Gastroesophageal sphincter (tissue), 4 donors: ENCODE results near the gene TBC1D14. TPM values are rescaled to one million over a fixed set of nuclear protein-coding genes. Genes with fewer than 3 reads are reported as not detected.
A peak's percentile ranks its signal among the peaks of the same experiment; 100 is the strongest.

ENCODE experiments used
- ATAC-seq: fragments of 150-250 bp; one replicate; pipeline ENCODE4 v1.9.1; 2016; ENCODE audit warnings: mild to moderate bottlenecking, moderate library complexity
- H3K27ac ChIP-seq, 4 donors: fragments of 200-600 bp; sonication (generic) in 3 of 4; 1 replicate in 3 of 4; 2 replicates in 1 of 4; pipeline ENCODE4 v1.5.1; 2016 to 2019
- H3K27me3 ChIP-seq: fragments of 200-600 bp; sonication (generic); one replicate; pipeline ENCODE4 v1.5.1; 2019
- H3K36me3 ChIP-seq, 2 donors: fragments of 200-600 bp; sonication (generic); one replicate each; pipeline ENCODE4 v1.5.1; 2019; ENCODE audit warnings: control low read depth in 1 of 2
- H3K4me1 ChIP-seq, 3 donors: fragments of 200-600 bp; sonication (generic); 1 replicate in 2 of 3; 2 replicates in 1 of 3; pipeline ENCODE4 v1.5.1; 2016 to 2019; ENCODE audit warnings: control low read depth in 2 of 3
- H3K4me3 ChIP-seq, 2 donors: fragments of 200-600 bp; sonication (generic); one replicate each; pipeline ENCODE4 v1.5.1; 2019; ENCODE audit warnings: mild to moderate bottlenecking in 1 of 2, moderate library complexity in 1 of 2
- H3K9me3 ChIP-seq, 3 donors: fragments of 200-600 bp; sonication (generic); one replicate each; pipeline ENCODE4 v1.5.1; 2017 to 2019; ENCODE audit warnings: control low read depth in 2 of 3
- EP300 ChIP-seq: sonication (generic); formaldehyde crosslinking; IDR thresholded peaks from one replicate; pipeline ENCODE4 v1.6.1; 2017; ENCODE audit warnings: antibody characterized with exemption, mild to moderate bottlenecking
- POLR2A ChIP-seq, 2 donors: fragments of 450-650 bp; IDR thresholded peaks; one replicate each; pipeline ENCODE4 v1.6.1; 2017; ENCODE audit warnings: antibody characterized with exemption in 2 of 2, mild to moderate bottlenecking in 2 of 2, moderate library complexity in 1 of 2
- POLR2AphosphoS5 ChIP-seq: sonication (generic); formaldehyde crosslinking; IDR thresholded peaks from one replicate; pipeline ENCODE4 v1.6.1; 2017; ENCODE audit warnings: antibody characterized with exemption
- WGBS, 2 donors: methylation state at CpG; one replicate each; pipeline ENCODE4 v1.1.5; 2018; ENCODE audit warnings: low coverage in 1 of 2; 5-methylcytosine and 5-hydroxymethylcytosine counted together
- total RNA-seq, 4 donors: library from RNA; depleted of rRNA; stranded (reverse); fragments of >200 nt; gene quantifications; one replicate each; pipeline ENCODE4 v1.1.0, GENCODE V29; 2016
- TF ChIP-seq, protein P1 (sequence below), 4 experiments: fragments of 200-600 bp in 2 of 4; fragments of 450-650 bp in 2 of 4; sonication (generic) in 1 of 4; IDR thresholded peaks; one replicate each; pipeline ENCODE4 v1.5.1; 2017 to 2019; ENCODE audit warnings: antibody characterized with exemption in 4 of 4, mild to moderate bottlenecking in 2 of 4, moderate library complexity in 2 of 4

The TBC1D14 gene
- total RNA-seq, 4 donors from 2014 or later: 42.5 to 54.2 (median 45.0) TPM

DNA sequence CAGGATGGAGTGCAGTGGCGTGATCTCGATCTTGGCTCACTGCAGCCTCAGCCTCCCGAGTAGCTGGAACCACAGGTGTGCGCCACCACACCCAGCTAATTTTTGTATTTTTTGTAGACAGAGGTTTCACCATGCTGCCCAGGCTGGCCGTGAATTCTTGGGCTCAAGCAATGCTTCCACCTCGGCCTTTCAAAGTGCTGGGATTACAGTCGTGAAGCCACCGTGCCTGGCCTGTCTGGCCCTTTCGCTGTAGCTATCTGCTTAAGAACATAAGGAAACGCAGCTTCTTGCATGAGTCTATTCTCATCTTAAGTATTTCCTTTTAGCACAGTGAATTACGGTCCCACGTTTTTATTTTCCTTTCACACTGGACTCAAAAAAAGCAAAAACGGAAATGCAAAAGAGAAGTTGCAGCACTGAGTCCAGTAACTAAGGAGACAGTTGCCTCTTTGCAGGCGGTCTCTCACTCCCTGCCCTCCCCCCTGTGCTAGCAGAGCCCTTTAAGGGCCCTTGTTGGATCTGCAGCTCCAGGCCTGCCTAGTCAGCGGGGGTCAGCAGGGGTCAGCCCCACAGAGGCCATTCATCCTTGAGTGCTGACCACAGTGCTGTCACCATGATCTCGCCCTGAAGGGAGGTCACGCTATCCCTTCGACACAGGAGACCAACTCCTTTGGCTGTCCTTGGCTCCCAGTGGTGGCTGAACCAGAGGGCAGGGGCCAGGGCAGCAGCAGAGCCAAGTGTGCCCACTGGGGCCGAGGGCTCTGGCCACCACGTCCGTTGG lies 21.8 kb upstream of the TBC1D14 start:
- no peaks in the 10 kb centered on the region for H3K27me3 ChIP-seq
- ATAC-seq: peak; percentile 20
- 75 to 89% methylated on average over 5 to 9 of the region's 21 CpGs for WGBS, 2 donors
- peaks cover 0 to 16% of the 10 kb centered on the region in 2 donors for H3K36me3 ChIP-seq
- H3K4me1 ChIP-seq: peaks cover 0 to 45% (median 13%) of the 10 kb centered on the region in 3 donors
- no peaks in the 10 kb centered on the region for H3K9me3 ChIP-seq
- H3K27ac ChIP-seq: peak overlapping the region in 1 of 4 donors; percentile 34
- no peak for TF ChIP-seq POLR2A (IDR thresholded peaks at IDR 0.05)
- TF ChIP-seq EP300: no peak
- TF ChIP-seq, protein P1, sequence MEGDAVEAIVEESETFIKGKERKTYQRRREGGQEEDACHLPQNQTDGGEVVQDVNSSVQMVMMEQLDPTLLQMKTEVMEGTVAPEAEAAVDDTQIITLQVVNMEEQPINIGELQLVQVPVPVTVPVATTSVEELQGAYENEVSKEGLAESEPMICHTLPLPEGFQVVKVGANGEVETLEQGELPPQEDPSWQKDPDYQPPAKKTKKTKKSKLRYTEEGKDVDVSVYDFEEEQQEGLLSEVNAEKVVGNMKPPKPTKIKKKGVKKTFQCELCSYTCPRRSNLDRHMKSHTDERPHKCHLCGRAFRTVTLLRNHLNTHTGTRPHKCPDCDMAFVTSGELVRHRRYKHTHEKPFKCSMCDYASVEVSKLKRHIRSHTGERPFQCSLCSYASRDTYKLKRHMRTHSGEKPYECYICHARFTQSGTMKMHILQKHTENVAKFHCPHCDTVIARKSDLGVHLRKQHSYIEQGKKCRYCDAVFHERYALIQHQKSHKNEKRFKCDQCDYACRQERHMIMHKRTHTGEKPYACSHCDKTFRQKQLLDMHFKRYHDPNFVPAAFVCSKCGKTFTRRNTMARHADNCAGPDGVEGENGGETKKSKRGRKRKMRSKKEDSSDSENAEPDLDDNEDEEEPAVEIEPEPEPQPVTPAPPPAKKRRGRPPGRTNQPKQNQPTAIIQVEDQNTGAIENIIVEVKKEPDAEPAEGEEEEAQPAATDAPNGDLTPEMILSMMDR (IDR thresholded peaks at IDR 0.05): no peak
- TF ChIP-seq POLR2AphosphoS5: no peak
- no peak overlapping the region for H3K4me3 ChIP-seq

DNA sequence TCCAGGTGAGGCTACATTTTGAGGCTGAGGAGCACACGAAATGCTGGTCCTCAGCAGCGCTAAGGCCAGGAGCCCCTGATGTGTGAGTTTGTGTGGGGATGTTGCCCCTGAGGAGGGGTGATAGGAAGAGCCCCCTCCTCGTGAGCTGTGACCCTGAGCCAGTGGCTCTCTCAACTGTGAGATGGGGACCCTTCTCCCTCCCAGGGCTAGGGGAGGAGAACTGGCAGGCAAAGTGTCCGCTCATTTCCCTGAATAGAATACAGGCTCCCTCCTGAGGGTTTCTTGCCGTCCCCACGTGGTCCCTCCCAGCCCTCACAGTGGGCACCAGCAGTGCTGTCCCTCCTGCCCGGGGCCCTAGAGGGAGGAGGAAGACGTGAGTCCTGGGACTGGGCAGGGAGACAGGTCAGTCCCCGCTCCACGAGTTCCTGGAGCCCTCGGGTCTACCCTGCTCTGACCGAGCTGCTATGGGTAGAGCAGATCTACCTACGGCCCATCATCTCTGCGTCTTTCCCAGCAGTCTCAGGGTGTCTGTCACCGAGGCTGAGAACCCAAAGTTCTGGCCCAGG lies 21.0 kb upstream of the TBC1D14 start:
- peaks cover 0 to 8% of the 10 kb centered on the region in 2 donors for H3K36me3 ChIP-seq
- peak overlapping the region in 1 of 4 donors; percentile 34 for H3K27ac ChIP-seq
- no peak overlapping the region for H3K4me3 ChIP-seq
- peaks cover 0 to 46% (median 13%) of the 10 kb centered on the region in 3 donors for H3K4me1 ChIP-seq
- TF ChIP-seq POLR2A (IDR thresholded peaks at IDR 0.05) (no peak), EP300 (no peak), POLR2AphosphoS5 (no peak)
- TF ChIP-seq, protein P1 (IDR thresholded peaks at IDR 0.05): no peak
- no peaks in the 10 kb centered on the region for H3K9me3 ChIP-seq
- 66% methylated on average over 6 of the region's 15 CpGs; no CpG with 5 or more reads in 1 of the 2 donors for WGBS, 2 donors
- ATAC-seq: no peak
- no peaks in the 10 kb centered on the region for H3K27me3 ChIP-seq

DNA sequence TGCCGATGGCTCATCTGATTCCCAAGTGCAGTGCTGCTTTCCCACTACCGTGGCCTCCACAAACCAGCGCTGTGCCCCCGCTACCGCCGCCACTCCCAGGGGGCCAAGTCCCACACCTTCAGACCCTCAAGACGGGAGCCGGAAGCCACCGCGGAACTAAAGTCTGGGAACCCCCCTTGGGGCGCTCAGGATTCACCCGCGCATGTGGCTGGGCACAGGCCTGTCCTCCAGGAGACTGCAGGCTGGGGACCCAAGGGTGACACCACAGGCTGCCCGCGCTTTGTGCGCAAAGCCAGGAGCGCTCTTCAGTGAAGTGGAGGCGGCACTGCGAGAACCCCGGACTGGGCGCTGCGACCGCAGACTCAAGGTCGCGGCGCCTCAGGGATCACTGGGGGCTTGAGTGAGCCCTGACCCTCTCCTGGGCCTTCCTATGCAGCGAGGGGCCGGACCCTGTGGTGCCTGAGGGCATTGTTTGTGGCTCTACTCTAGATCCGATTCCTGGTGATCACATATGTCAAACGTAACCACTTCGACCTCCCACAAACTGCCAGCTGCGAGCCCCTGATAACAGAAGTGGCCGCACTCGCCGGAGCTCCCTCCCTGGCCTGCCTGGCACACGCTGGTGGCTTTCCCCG lies 20.4 kb upstream of the TBC1D14 start:
- H3K36me3 ChIP-seq: peaks cover 0 to 5% of the 10 kb centered on the region in 2 donors
- H3K9me3 ChIP-seq: no peaks in the 10 kb centered on the region
- TF ChIP-seq POLR2AphosphoS5: no peak
- TF ChIP-seq POLR2A (IDR thresholded peaks at IDR 0.05): no peak
- TF ChIP-seq, protein P1 (IDR thresholded peaks at IDR 0.05): no peak
- no peak for TF ChIP-seq EP300
- H3K4me3 ChIP-seq: no peak overlapping the region
- H3K4me1 ChIP-seq: peaks cover 0 to 46% (median 13%) of the 10 kb centered on the region in 3 donors
- 86 to 92% methylated on average over 2 of the region's 37 CpGs for WGBS, 2 donors
- H3K27ac ChIP-seq: peak overlapping the region in 1 of 4 donors; percentile 34
- ATAC-seq: no peak
- no peaks in the 10 kb centered on the region for H3K27me3 ChIP-seq

DNA sequence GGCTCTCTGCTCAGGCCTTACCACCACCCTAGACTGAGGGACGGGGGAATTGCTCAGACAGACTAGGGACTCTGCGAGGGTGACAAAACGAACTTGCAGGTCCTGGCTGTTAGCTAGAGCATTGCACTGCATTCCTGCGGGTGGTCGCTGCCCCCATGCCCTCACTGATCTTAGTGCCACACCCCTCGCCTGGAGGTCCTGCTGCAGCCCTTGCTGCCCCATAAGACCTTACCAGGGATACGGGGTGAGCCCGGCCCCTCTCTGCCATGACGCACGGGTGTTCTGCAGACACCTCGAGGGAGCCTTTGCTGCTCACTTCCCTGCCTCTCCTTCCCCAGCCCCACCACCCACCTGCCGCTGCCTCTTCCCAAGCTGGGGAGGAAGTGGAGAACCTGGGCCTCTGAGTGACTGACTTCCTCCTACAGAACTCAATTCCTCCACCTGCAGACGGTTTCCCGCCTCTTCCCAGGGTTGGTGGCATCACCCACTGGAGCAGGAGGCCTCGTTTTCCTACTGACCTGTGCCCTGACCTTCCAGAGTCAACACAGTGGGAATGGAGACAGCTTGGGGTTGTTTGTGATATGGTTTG lies 19.8 kb upstream of the TBC1D14 start:
- H3K4me1 ChIP-seq: peaks cover 0 to 46% (median 13%) of the 10 kb centered on the region in 3 donors
- no peaks in the 10 kb centered on the region for H3K27me3 ChIP-seq
- H3K9me3 ChIP-seq: no peaks in the 10 kb centered on the region
- no peak for TF ChIP-seq EP300
- TF ChIP-seq, protein P1 (IDR thresholded peaks at IDR 0.05): no peak
- no peak for TF ChIP-seq POLR2A (IDR thresholded peaks at IDR 0.05)
- TF ChIP-seq POLR2AphosphoS5: no peak
- no peaks in the 10 kb centered on the region for H3K36me3 ChIP-seq
- no CpG with 5 or more reads among the region's 15 CpGs for WGBS, 2 donors
- ATAC-seq: no peak
- H3K27ac ChIP-seq: no peak overlapping the region
- no peak overlapping the region for H3K4me3 ChIP-seq
